HepG2 (cell line): ENCODE results near the gene ISCU. TPM values are rescaled to one million over a fixed set of nuclear protein-coding genes. Genes with fewer than 3 reads are reported as not detected.
A peak's percentile ranks its signal among the peaks of the same experiment; 100 is the strongest.

Experiments used
- BRD4 ChIP-seq: sonication (generic); formaldehyde crosslinking; IDR thresholded peaks from 2 replicates; pipeline ENCODE4 v1.4.0; 2020; ENCODE audit warnings: missing genetic modification reagents
- FOXO4 ChIP-seq: sonication (generic); formaldehyde crosslinking; conservative IDR thresholded peaks from 2 replicates; pipeline ENCODE4 v1.8.1; 2023; ENCODE audit warnings: missing genetic modification reagents
- KDM1A ChIP-seq: IDR thresholded peaks from 2 replicates; pipeline ENCODE4 v1.6.1; 2016; ENCODE audit warnings: missing compliant biosample characterization
- MAF1 ChIP-seq: sonication (generic); formaldehyde crosslinking; IDR thresholded peaks from 2 replicates; pipeline ENCODE4 v1.5.0; 2020; ENCODE audit warnings: missing genetic modification reagents, borderline replicate concordance
- SP140L ChIP-seq: sonication (generic); formaldehyde crosslinking; IDR thresholded peaks from 2 replicates; pipeline ENCODE4 v1.4.0; 2020; ENCODE audit warnings: missing genetic modification reagents, borderline replicate concordance
- TOPORS ChIP-seq: sonication (generic); formaldehyde crosslinking; IDR thresholded peaks from 2 replicates; pipeline ENCODE4 v1.8.0; 2023; ENCODE audit warnings: mild to moderate bottlenecking, missing genetic modification reagents
- ZNF552 ChIP-seq: sonication (generic); formaldehyde crosslinking; IDR thresholded peaks from 2 replicates; pipeline ENCODE4 v1.9.0; 2022; ENCODE audit warnings: missing genetic modification reagents, mild to moderate bottlenecking, borderline replicate concordance
- ZNF639 ChIP-seq: conservative IDR thresholded peaks from 2 replicates; pipeline ENCODE4 v1.6.1; 2018; ENCODE audit warnings: missing genetic modification reagents
- ZNF850 ChIP-seq: sonication (generic); formaldehyde crosslinking; conservative IDR thresholded peaks from 2 replicates; pipeline ENCODE4 v1.9.0; 2021; ENCODE audit warnings: mild to moderate bottlenecking, missing genetic modification reagents
- polyA plus RNA-seq, 8 experiments: library from polyadenylated mRNA; depleted of rRNA in 3 of 8; stranded (reverse) in 7 of 8; unstranded in 1 of 8; fragments of >200 nt; fragmentation: Illumina TruSeq in 4 of 8; extraction: Trizol in 4 of 8; gene quantifications; 2 replicates each; pipeline versions ENCODE4 v1.2.1 to v1.2.3, GENCODE V29; 2011 to 2016; ENCODE audit warnings: low read depth in 4 of 8, missing spikeins in 1 of 8, mixed read lengths in 1 of 8; ENCODE audit not compliant: insufficient read depth in 1 of 8
- total RNA-seq, 5 experiments: library from RNA; depleted of rRNA; stranded (reverse); fragments of >200 nt; fragmentation: Illumina TruSeq; extraction: Trizol; gene quantifications; 2 replicates each; pipeline ENCODE4 v1.2.3, GENCODE V29; 2016; ENCODE audit warnings: low read depth in 1 of 5
- TF ChIP-seq, protein P1 (sequence below): sonication (generic); formaldehyde crosslinking; conservative IDR thresholded peaks from 2 replicates; pipeline ENCODE4 v1.8.0; 2022; ENCODE audit warnings: low read depth, missing genetic modification reagents
- TF ChIP-seq, protein P2 (sequence below): sonication (generic); formaldehyde crosslinking; IDR thresholded peaks from 2 replicates; pipeline ENCODE4 v1.8.0; 2022; ENCODE audit warnings: mild to moderate bottlenecking, missing genetic modification reagents, moderate library complexity
- TF ChIP-seq, protein P3 (sequence below): sonication (generic); formaldehyde crosslinking; IDR thresholded peaks from 2 replicates; pipeline ENCODE4 v1.5.0; 2020; ENCODE audit warnings: mild to moderate bottlenecking, missing genetic modification reagents
- TF ChIP-seq, protein P4 (sequence below): IDR thresholded peaks from 2 replicates; pipeline ENCODE4 v1.4.0; 2020; ENCODE audit warnings: mild to moderate bottlenecking, missing genetic modification reagents

ISCU gene
- total and polyA plus RNA-seq, 2 of the 13 experiments (the other 11 are each of a cell fraction or from before 2014, with no cell fraction given) = 94.4 to 107 TPM

GRCh38 chr12:108562348-108563135, at the start of gene ISCU (continued):
- 0 out of 2 replicates have a peak, but pooled peaks have one; percentile 55 for TF ChIP-seq FOXO4 (CRISPR knock-in tag)
- TF ChIP-seq, protein P1, sequence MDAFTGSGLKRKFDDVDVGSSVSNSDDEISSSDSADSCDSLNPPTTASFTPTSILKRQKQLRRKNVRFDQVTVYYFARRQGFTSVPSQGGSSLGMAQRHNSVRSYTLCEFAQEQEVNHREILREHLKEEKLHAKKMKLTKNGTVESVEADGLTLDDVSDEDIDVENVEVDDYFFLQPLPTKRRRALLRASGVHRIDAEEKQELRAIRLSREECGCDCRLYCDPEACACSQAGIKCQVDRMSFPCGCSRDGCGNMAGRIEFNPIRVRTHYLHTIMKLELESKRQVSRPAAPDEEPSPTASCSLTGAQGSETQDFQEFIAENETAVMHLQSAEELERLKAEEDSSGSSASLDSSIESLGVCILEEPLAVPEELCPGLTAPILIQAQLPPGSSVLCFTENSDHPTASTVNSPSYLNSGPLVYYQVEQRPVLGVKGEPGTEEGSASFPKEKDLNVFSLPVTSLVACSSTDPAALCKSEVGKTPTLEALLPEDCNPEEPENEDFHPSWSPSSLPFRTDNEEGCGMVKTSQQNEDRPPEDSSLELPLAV (CRISPR knock-in tag) = no peak
- TF ChIP-seq ZNF639 (CRISPR knock-in tag) = no peak
- TF ChIP-seq, protein P2, sequence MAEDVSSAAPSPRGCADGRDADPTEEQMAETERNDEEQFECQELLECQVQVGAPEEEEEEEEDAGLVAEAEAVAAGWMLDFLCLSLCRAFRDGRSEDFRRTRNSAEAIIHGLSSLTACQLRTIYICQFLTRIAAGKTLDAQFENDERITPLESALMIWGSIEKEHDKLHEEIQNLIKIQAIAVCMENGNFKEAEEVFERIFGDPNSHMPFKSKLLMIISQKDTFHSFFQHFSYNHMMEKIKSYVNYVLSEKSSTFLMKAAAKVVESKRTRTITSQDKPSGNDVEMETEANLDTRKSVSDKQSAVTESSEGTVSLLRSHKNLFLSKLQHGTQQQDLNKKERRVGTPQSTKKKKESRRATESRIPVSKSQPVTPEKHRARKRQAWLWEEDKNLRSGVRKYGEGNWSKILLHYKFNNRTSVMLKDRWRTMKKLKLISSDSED (CRISPR knock-in tag) = no peak
- peak; percentile 26; the same call in 1 of the 2 replicates for TF ChIP-seq BRD4 (CRISPR knock-in tag)
- TF ChIP-seq ZNF552 (CRISPR knock-in tag) = no peak
- TF ChIP-seq MAF1 (CRISPR knock-in tag) = no peak
- 0 out of 2 replicates have a peak, but pooled peaks have one; percentile 77 for TF ChIP-seq ZNF850 (CRISPR knock-in tag)
- TF ChIP-seq SP140L (CRISPR knock-in tag) = no peak
- TF ChIP-seq TOPORS = peak; percentile 71; the same call in 1 of the 2 replicates
- no peak for TF ChIP-seq KDM1A (CRISPR knock-in tag)
- TF ChIP-seq, protein P3, sequence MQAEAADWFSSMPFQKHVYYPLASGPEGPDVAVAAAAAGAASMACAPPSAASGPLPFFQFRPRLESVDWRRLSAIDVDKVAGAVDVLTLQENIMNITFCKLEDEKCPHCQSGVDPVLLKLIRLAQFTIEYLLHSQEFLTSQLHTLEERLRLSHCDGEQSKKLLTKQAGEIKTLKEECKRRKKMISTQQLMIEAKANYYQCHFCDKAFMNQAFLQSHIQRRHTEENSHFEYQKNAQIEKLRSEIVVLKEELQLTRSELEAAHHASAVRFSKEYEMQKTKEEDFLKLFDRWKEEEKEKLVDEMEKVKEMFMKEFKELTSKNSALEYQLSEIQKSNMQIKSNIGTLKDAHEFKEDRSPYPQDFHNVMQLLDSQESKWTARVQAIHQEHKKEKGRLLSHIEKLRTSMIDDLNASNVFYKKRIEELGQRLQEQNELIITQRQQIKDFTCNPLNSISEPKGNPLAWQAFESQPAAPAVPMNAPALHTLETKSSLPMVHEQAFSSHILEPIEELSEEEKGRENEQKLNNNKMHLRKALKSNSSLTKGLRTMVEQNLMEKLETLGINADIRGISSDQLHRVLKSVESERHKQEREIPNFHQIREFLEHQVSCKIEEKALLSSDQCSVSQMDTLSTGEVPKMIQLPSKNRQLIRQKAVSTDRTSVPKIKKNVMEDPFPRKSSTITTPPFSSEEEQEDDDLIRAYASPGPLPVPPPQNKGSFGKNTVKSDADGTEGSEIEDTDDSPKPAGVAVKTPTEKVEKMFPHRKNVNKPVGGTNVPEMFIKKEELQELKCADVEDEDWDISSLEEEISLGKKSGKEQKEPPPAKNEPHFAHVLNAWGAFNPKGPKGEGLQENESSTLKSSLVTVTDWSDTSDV = 0 out of 2 replicates have a peak, but pooled peaks have one; percentile 85
- TF ChIP-seq, protein P4, sequence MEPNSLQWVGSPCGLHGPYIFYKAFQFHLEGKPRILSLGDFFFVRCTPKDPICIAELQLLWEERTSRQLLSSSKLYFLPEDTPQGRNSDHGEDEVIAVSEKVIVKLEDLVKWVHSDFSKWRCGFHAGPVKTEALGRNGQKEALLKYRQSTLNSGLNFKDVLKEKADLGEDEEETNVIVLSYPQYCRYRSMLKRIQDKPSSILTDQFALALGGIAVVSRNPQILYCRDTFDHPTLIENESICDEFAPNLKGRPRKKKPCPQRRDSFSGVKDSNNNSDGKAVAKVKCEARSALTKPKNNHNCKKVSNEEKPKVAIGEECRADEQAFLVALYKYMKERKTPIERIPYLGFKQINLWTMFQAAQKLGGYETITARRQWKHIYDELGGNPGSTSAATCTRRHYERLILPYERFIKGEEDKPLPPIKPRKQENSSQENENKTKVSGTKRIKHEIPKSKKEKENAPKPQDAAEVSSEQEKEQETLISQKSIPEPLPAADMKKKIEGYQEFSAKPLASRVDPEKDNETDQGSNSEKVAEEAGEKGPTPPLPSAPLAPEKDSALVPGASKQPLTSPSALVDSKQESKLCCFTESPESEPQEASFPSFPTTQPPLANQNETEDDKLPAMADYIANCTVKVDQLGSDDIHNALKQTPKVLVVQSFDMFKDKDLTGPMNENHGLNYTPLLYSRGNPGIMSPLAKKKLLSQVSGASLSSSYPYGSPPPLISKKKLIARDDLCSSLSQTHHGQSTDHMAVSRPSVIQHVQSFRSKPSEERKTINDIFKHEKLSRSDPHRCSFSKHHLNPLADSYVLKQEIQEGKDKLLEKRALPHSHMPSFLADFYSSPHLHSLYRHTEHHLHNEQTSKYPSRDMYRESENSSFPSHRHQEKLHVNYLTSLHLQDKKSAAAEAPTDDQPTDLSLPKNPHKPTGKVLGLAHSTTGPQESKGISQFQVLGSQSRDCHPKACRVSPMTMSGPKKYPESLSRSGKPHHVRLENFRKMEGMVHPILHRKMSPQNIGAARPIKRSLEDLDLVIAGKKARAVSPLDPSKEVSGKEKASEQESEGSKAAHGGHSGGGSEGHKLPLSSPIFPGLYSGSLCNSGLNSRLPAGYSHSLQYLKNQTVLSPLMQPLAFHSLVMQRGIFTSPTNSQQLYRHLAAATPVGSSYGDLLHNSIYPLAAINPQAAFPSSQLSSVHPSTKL (CRISPR knock-in tag) = no peak
